HG03135 (cell line): Measurements from ENCODE around the gene MMAB.

ENCODE experiments used
- ATAC-seq: cut with Tn5 transposase; IDR thresholded peaks from one replicate; pipeline ENCODE4 v1.9.1; 2021; ENCODE audit warnings: mild to moderate bottlenecking, moderate library complexity; ENCODE audit not compliant: unreplicated experiment

MMAB gene

DNA sequence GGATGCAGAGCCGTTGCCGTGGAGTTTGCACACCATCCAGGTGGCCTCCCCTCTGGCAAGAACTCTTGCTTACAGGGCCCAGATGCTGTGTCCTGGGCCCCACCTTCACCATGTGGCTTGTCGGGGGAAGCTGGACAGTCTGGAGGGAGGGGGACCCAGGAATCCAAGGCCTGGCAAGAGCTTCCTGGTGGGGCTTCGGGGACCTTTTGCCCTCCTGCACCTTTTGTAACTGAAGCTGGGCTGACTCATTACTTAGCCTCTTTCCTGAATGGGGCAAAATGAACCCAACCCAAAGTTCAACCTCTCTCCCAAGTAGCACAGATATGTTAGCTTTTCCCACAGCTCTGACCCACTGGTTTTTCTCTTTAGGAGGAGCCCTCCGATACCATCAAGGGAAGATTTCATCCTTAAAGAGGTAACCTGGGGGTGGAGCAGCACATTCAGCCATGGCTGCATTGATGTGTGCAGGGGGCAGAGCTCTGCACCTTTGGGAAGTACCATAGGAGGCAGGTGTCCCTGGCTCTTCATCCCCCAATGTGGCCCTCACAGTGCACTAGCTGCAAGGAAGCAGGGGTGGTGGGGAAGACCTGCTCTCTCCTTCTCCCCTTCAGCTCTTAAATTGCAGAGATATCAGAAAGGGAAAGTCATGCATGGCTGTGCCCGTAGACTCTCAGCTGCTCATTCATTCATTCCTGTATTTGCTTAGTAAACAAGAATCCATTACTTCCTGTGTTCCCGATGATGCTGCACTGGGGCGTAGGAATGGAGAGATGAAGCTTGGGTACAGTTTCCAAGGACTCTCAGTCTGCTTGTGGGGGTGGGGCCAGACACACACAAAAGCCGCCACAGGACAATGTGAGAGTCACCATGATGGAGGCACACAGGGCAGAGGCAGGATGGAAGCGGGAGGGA, 13.3 kb upstream of the MMAB start:
- ATAC-seq = no peak

DNA sequence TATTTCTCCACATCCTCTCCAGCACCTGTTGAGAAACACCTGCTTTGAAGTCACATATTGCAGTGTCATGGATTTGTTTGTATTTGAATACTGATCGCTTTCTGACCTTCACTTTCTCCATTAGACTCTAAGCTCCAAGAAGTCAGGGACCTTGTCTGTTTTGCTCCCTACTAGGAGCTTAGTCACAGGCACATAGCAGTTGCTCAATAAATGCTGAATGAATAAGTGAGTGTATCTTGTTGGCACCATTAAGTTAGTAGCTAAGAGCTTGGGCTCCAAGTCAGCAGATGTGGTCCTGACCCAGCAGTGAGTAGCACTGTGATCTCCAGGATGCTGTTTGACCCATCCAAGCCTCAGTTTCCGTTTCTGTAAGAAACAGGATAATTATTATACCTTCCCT, 10.4 kb upstream of the MMAB start:
- no peak for ATAC-seq

- ATAC-seq = no peak
These were observed 9.3 kb upstream of the MMAB start for GRCh38 chr12:109582636-109583035.

DNA sequence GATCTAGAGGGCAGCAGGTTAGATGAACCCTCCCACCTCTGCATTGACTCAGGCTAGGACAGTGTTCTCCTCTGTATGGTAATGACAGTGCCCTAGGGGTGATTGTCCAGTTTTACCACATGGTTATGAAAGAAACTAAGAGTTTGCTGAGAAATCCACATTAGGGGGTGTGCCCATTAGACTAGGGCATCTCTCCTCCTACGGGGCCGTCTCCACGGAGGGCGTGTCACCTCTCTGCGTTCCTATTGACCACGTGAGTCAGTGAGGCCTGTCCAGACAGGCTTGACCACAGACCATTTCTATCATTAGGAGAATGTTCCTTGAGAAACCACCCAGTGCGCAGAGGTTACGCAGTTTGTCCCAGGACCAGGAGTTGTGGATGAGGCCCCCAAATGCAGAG, 8.6 kb upstream of the MMAB start:
- no peak for ATAC-seq

- no peak for ATAC-seq
These were observed 8.0 kb upstream of the MMAB start for GRCh38 chr12:109581334-109581691.

DNA sequence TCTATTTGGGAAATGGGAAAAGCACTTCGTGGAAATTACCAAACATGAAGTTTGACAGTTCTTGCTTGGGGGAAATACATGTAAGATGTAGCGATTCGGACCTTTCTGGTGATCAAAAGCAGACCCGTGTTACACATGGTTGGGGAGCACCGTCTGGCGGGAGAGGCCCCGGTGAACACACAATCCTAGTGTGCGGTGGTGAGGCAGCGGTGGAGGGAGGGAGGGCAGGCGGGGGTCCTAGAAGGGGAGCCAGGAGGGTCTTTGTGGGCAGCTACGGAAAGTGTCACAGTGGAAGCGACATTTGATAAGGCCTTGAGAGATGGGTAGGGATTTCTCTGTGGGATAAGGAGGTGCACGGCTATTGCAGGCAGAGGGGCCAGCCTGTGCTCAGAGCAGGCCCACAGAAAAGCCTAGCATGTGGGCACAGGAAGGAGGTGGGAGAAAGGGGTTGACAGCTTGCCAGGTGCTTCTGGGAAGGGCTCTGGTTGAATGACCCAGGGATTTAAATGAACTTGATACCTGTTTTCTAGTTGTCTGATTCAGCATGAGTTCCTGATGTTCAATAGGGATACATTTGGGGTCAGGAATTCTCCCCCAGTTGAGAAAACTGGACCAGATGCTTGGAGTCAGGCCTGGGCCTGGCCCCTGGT, 7.5 kb upstream of the MMAB start:
- no peak for ATAC-seq

- no peak for ATAC-seq
These were observed 7.0 kb upstream of the MMAB start for GRCh38 chr12:109580272-109580671.

DNA sequence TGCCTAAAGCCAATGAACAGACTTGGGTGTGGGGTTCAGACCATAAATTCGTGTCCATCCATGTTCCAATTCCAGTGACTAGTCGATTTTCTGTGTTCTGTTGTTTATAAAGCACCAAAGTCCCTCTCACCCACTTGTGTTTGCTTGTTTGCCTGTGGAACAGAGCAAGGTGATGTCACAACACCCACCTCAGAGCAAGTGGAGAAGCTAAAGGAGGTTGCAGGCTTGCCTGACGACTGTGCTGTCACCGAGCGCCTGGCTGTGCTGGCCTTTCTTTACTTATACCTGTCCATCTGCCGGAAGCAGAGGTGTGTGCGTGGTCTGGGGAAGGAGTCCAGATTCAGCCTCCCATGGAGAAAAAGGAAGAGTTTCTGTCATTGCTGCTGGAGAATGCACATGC, 6.3 kb upstream of the MMAB start:
- no peak for ATAC-seq

GRCh38 chr12:109578330-109578927, 5.1 kb upstream of the MMAB start:
- ATAC-seq = no peak

- no peak for ATAC-seq
These were observed 4.0 kb upstream of the MMAB start for GRCh38 chr12:109577311-109577710.

DNA sequence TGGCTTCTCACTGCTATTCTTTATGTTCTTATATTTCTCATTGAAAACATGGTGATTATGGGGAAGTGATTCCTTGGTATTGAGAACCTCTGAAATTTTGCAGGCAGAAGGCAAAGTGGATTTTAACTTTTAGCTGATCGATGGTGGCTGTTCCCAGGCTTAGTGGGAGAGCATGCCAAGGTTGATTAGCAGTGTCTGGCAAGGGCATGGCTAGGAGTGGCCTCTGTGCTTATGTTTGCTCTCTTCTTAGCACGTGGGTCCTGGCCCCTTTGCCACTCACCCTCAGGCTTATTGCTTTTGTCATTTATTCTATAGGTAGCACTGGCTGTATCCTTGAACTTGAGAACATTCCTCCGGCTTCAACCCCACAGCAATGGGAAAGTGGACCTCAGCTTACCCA, 2.4 kb upstream of the MMAB start:
- ATAC-seq = no peak

GRCh38 chr12:109573914-109574244, 575 bp upstream of the MMAB start:
- peak; percentile 4 for ATAC-seq

DNA sequence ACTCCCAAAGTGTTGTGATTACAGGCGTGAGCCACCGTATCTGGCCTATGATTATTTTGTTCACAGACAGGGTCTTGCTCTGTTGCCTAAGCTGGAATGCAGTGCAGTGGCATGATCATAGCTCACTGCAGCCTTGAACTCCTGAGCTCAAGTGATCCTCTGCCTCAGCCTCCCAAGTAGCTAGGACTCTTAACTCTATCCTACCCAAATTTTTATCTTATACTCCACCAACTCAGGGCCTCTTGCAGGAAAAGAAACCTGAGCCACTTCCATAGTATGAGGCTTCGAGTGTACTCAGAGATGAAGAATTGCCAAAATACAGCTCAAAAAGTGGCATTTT, 828 bp downstream of the MMAB start:
- no peak for ATAC-seq

DNA sequence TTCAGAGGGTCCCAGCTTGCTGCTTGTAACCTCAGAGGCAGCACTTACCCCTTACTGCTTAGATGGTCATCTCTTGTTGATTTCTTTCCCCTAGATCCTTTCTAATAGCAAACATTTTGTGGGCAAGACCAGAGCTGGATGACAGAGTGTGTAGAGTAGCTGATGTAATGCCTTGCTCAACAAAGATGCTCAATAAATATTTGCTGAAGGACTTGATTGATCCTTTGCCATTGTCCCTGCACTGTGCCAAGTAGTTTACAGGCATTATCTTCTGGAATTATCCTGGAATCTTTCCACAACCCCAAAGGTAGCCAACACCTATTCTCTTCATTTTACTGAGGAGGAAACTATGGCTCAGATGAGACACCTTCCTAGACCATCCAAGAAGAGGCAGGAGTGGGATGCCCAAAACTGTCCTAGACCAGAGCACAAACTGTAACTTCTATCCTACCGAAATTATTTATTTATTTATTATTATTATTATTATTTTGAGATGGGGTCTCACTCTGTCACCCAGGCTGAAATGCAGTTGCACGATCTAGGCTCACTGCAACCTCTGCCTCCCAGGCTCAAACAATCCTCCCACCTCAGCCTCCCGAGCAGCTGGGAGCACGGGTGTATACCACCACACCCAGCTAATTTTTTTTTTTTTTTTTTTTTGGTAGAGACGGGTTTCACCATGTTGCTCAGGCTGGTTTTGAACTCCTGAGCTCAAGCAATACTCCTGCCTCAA, 1.4 kb downstream of the MMAB start:
- ATAC-seq = no peak

GRCh38 chr12:109568486-109568885, 4.8 kb downstream of the MMAB start:
- no peak for ATAC-seq

DNA sequence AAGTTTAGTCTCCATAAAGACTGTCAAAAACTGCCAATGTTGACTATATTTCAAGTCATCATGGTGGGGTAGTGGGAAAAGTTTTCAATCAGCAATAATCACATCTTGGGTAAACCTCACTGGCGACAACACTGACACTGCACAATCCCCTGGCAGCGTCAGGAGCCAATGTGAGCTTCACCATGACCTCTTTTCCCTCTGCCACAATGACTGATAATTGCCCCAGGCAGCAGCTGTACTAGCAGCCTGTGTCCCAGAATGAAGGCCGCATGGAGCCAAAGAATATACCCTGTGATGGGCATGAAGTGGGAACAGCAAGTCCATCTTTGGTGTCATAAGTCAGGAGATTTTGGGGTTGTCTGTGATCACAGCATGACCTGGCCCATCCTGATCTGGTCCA, 5.3 kb downstream of the MMAB start:
- ATAC-seq = no peak

DNA sequence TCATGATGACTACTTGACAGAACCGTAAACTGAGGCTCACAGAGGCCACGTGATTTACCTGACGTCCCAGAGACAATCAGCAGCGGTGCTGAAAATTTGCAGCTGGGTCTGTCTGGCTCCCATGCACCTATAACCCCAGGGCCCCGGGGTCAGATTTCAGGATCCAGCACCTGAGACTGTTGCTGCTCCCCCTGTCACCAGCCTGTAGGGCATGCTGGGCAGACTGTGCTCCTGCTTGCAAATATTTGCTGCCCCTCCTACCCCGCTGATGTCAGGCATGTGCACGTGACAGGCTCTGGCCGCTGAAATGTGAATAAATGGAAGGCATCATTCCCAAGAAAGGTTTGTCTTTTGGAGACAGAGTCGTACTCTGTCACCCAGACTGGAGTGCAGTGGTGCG, 6.0 kb downstream of the MMAB start:
- ATAC-seq = no peak

DNA sequence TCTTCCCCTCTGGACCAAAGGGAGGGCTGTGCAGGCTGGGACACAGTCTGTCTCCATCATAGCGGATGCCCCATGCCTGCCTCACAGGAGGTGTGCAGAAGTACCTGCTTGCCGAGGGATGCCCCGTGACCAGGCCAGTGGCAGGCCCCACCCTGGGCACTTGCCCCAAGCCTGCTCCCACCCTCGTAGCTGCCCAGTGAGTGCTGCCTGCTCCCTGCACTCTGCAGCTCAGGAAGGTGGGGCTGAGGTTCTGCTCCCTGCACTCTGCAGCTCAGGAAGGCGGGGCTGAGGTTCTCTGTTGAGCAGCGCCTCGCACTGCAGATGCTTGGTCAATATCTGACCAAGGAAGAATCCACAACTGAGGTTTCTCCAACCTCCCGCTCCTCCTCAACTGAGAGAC, 6.9 kb downstream of the MMAB start:
- no peak for ATAC-seq

- ATAC-seq = no peak
These were observed 9.7 kb downstream of the MMAB start for GRCh38 chr12:109563291-109564284.

GRCh38 chr12:109562871-109563270, 10.4 kb downstream of the MMAB start:
- no peak for ATAC-seq

DNA sequence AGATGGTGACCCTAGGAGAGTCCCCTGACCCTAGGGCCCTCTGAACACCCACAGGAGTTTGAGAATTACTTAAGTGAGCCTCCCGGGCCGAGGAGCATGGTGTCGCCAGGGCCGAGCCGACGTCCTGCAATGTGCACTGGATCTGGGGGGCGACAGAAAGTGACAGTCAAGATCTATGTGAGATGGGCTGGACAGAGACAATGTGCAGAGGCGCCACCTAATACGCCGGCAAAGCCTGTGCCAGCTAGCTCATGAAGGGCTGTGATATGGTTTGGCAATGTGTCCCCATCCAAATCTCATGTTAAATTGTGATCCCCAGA, 11.6 kb downstream of the MMAB start:
- ATAC-seq = no peak
